ENCODE results near the gene PLD2. TPM values are rescaled to one million over a fixed set of nuclear protein-coding genes. Genes with fewer than 3 reads are reported as not detected.

Gene PLD2
- total and polyA plus RNA-seq, 10 of the 15 experiments (the other 5 are each of a cell fraction or from before 2014, with no cell fraction given), result 0.71 to 16.5 (median 7.0) TPM

DNA sequence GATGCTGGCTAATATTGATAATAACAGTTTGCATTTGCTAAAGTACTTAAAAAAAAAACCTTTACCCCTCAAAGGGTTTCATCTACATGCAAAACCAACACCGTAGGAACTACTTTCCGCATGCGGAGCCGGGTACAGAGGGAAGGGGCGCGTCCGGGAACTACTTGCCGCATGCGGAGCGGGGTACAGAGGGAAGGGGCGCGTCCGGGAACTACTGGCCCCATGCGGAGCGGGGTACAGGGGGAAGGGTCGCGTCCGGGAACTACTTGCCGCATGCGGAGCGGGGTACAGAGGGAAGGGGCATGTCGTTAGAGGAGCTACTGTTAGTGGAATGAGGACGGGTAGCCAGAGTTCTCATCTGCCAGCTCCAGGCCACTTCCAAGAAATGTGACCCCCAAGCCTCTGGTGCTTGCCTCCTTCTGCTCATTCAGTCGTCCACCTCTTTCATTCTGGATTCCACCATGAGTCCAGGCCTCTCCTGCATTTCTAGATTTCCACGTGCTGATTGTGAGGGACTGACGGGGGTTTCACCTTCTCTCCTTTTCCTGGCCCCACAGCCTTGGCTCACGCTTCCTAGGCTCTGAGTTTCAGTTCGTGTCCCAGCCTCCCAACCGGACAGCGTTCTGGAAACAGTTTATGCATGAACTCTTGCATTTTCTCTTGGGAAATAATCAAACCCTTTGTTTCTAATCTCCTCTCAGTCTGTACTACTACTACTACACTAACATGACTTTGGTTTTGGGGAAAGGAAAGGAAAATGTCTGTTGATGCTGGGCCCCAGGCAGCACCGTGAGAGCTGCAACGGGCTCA is 53.1 kb downstream of the PLD2 start (continued):
- no peak for TF ChIP-seq KAT2A (conservative IDR thresholded peaks at IDR 0.05; ENCODE audit: control insufficient read depth, low read depth, low read length)
- no peak for TF ChIP-seq RAD21 (IDR thresholded peaks at IDR 0.05; ENCODE audit: insufficient read depth, low read depth, low read length)
- no peak for TF ChIP-seq HCFC1 (IDR thresholded peaks at IDR 0.05; ENCODE audit: low read length)
- TF ChIP-seq TCF3 (IDR thresholded peaks at IDR 0.05; ENCODE audit: borderline replicate concordance, insufficient read depth, low read depth, low read length), result no peak
- TF ChIP-seq CREB1 (IDR thresholded peaks at IDR 0.05; ENCODE audit: low read depth), result no peak
- no peak for TF ChIP-seq RBBP5 (conservative IDR thresholded peaks at IDR 0.05)
- no peak for TF ChIP-seq ZNF24 (IDR thresholded peaks at IDR 0.05)
- no peak for TF ChIP-seq NFXL1 (IDR thresholded peaks at IDR 0.05; ENCODE audit: borderline replicate concordance)
- no peak for TF ChIP-seq MEF2B (IDR thresholded peaks at IDR 0.05; ENCODE audit: partially characterized antibody, poor library complexity, severe bottlenecking)

DNA sequence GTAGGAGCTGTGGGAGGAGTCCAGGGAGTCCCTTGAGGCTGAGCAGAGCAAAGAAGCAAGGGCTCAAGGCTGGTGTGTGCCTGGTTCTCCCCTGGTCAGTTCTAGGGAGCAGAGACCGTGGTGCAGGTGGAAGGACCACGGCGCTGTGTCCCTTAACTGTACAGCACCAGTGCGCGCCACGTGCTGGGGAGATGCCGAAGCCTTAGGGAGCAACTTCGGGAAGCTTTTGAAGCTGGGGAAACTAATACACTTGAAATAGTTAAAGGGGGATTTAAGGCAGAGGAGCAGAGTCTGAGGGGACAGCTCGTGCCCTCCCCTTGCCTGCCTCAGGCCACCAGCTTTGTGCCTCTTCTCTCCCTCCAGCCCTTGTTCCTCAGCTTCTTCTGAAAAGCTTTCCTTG is 53.7 kb downstream of the PLD2 start:
- H4K20me1 ChIP-seq (ENCODE audit: control insufficient read depth, insufficient read depth), result no peaks in the 10 kb centered on the region
- SMC1A ChIA-PET (ENCODE audit: uncharacterized antibody, unreplicated experiment), result no interaction called here
- BruUV-seq (replicated peaks), result no TSS peak
- TF ChIP-seq, protein P1, sequence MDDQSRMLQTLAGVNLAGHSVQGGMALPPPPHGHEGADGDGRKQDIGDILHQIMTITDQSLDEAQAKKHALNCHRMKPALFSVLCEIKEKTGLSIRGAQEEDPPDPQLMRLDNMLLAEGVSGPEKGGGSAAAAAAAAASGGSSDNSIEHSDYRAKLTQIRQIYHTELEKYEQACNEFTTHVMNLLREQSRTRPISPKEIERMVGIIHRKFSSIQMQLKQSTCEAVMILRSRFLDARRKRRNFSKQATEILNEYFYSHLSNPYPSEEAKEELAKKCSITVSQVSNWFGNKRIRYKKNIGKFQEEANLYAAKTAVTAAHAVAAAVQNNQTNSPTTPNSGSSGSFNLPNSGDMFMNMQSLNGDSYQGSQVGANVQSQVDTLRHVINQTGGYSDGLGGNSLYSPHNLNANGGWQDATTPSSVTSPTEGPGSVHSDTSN (IDR thresholded peaks at IDR 0.05; ENCODE audit: insufficient replicate concordance, low read depth, low read length), result no peak
- TF ChIP-seq, protein P2, sequence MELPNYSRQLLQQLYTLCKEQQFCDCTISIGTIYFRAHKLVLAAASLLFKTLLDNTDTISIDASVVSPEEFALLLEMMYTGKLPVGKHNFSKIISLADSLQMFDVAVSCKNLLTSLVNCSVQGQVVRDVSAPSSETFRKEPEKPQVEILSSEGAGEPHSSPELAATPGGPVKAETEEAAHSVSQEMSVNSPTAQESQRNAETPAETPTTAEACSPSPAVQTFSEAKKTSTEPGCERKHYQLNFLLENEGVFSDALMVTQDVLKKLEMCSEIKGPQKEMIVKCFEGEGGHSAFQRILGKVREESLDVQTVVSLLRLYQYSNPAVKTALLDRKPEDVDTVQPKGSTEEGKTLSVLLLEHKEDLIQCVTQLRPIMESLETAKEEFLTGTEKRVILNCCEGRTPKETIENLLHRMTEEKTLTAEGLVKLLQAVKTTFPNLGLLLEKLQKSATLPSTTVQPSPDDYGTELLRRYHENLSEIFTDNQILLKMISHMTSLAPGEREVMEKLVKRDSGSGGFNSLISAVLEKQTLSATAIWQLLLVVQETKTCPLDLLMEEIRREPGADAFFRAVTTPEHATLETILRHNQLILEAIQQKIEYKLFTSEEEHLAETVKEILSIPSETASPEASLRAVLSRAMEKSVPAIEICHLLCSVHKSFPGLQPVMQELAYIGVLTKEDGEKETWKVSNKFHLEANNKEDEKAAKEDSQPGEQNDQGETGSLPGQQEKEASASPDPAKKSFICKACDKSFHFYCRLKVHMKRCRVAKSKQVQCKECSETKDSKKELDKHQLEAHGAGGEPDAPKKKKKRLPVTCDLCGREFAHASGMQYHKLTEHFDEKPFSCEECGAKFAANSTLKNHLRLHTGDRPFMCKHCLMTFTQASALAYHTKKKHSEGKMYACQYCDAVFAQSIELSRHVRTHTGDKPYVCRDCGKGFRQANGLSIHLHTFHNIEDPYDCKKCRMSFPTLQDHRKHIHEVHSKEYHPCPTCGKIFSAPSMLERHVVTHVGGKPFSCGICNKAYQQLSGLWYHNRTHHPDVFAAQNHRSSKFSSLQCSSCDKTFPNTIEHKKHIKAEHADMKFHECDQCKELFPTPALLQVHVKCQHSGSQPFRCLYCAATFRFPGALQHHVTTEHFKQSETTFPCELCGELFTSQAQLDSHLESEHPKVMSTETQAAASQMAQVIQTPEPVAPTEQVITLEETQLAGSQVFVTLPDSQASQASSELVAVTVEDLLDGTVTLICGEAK (IDR thresholded peaks at IDR 0.05; ENCODE audit: borderline replicate concordance), result no peak
- TF ChIP-seq SIN3A (IDR thresholded peaks at IDR 0.05; ENCODE audit: low read depth, low read length), result no peak
- no peak for TF ChIP-seq EP300 (IDR thresholded peaks at IDR 0.05; ENCODE audit: borderline replicate concordance in 1 of 2, control insufficient read depth in 1 of 2, low read depth in 2 of 2, low read length in 2 of 2)
- TF ChIP-seq FOXM1 (IDR thresholded peaks at IDR 0.05; ENCODE audit: low read depth, low read length), result no peak
- no peak for TF ChIP-seq SMARCA5 (IDR thresholded peaks at IDR 0.05)

More for the DNA sequence above, 53.7 kb downstream of the PLD2 start:
- no peaks in the 10 kb centered on the region for H3K27me3 ChIP-seq (replicated peaks in 1 of 2; ENCODE audit: control insufficient read depth in 2 of 2, insufficient read depth in 2 of 2, low read length in 1 of 2)
- intact Hi-C loops (cut with micrococcal nuclease; ENCODE audit: unreplicated experiment) (no loop called here), in situ Hi-C loops (cut with MboI) (no loop called here)
- FAIRE-seq (no peak), ATAC-seq (no peak), DNase-seq (ENCODE audit: low read depth, low spot score) (no peak)
- RAD21 ChIA-PET (ENCODE audit: unreplicated experiment), result no interaction called here
- no peak overlapping the region for H3K4me2 ChIP-seq (ENCODE audit: control insufficient read depth, insufficient read depth)
- H2AFZ ChIP-seq (ENCODE audit: control insufficient read depth, low read depth, low read length), result no peak overlapping the region
- no peak overlapping the region for H3K27ac ChIP-seq (ENCODE audit: control insufficient read depth, insufficient read depth)
- H3K9ac ChIP-seq (ENCODE audit: control insufficient read depth, insufficient read depth, low read length), result no peak overlapping the region
- no peak overlapping the region for H3K4me3 ChIP-seq
- no peaks in the 10 kb centered on the region for H3K4me1 ChIP-seq (ENCODE audit: control insufficient read depth, insufficient read depth, low read length)
- H3K79me2 ChIP-seq (ENCODE audit: control insufficient read depth, insufficient read depth, low read length), result no peaks in the 10 kb centered on the region
- H3K36me3 ChIP-seq (ENCODE audit: control insufficient read depth in 2 of 2, insufficient read depth in 2 of 2, low read length in 1 of 2), result peaks cover 1 to 3% of the 10 kb centered on the region in 2 experiments; a peak in 3 of 4 replicates
- CTCF ChIA-PET, result interaction anchor here (0.6 to 1.6 kb wide), 2 partner anchors 9 to 150 kb away, joined by 3 to 4 read pairs; partner anchors contain the start of gene ARRB2
- WGBS (ENCODE audit: insufficient coverage, insufficient replicate concordance, low lambda C conversion rate, missing lambda C conversion rate), result 92% methylated on average over 9 of the region's 9 CpGs
- POLR2A ChIA-PET, result interaction anchor here (1.1 kb wide), 1 partner anchor 24 kb away, joined by 3 read pairs; no protein-coding TSS in a partner anchor
- no peaks in the 10 kb centered on the region for H3K9me3 ChIP-seq (replicated peaks; ENCODE audit: control insufficient read depth, insufficient read depth, low read length)
